DMS153 (cell line): ENCODE measurements around the gene RPS6KB2.
"Not testable (repeated sequence)": the region's sequence is repeated elsewhere in the genome, so short reads cannot be mapped to it uniquely, and the experiment has no call there.

ENCODE experiments used
- DNase-seq: peaks from one replicate; lab custom pipeline; 2025; lab: John Stamatoyannopoulos, UW

RPS6KB2 gene

DNA sequence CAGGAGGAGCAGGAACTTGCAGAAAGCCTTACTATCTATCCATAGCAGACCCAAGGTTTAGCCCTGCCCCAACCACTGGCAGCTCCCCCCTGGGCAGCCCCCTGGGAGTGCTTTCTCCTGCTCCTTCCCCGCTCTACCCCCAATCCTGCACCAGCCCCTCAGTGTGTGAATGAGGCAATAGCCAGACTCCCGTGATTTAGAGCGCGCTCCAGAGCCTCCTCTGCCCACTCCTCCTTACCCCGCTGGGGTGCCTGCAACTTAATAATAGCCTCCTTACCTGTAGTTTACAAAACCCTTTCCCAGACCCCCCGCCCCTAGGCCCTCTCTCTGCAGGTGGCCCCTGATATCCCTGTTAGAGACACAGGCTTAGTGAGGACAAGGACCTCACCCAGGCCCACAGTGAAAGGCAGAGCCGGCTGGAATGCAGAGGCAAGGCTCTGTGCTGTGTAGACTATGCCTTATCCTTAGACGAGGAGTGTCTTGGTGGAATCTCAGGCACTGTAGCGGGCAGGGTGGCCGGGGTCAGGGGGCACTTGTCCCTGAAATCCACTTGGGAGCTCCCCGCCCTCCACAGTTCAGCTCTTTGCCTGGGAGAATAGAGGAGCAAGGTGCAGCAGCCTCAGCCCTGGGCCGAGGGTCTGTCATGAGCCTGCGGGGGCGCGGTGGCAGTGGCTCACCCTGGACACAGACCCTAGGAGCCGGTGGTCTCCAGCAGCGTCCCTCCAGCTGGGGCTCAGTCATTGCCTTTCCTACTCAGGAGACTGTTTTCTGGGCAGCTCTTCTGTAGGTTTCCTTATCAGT lies 17.1 kb upstream of the RPS6KB2 start:
- DNase-seq: no peak

- DNase-seq: no peak
Observed at GRCh38 chr11:67411785-67412152, 16.5 kb upstream of the RPS6KB2 start.

DNA sequence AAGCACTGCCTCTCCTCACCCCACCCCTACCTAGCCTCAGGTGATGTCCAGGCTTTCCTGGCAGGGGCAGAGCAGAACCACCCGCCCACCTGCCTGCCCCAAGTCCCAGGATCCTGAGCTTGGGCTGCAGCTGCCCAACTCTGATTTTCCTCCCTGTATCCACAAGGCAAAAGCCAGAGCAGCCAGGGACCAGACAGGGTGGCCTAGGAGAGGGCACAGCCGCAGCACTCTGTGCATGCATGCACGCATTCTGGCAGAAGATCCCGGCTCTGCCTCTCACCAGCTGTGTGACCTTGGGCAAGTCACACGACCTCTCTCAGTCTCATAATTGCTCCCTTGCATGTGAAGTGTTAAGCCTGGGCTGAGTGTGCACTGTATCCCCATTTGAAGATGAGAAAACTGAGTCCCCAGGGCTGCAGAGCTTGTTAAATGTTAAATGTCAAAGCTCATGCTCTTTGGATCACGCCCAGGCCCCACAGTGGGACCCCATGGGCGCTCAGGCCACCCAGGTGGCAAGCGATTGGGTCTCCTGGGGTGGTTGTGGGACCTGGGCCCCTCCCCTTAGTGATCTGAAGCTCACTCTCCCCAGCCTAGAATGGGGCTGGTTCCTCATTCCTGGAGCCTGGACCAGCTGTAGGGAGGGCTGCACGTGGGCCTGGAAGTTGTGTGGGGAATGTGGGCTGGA lies 15.7 kb upstream of the RPS6KB2 start:
- no peak for DNase-seq

DNA sequence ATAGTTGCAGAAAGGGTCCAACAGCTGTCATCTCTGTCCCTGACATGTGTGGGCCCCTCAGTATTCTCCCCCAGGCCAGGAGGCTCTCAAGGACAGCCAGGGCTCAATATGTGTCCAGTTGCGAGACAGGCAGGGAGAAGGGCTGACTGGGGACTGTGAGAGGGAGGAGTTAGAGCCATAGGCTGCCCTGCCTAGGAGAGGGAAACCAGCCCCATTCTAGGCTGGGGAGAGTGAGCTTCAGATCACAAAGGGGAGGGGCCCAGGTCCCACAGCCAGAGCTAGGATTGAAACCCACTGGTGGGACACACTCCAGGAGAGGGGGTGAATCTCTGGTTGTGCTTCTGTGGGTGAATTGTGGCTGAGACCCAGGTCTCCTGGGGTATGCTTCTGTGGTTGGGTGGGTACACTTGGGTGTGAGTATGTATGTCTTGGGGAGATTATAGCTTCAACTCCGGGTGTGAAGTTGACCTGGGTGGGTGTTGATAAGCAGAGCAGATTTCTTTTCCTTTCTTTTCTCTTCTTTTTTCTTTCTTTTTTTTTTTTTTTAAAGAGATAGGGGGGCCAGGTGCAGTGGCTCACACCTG lies 14.9 kb upstream of the RPS6KB2 start:
- no peak for DNase-seq

DNA sequence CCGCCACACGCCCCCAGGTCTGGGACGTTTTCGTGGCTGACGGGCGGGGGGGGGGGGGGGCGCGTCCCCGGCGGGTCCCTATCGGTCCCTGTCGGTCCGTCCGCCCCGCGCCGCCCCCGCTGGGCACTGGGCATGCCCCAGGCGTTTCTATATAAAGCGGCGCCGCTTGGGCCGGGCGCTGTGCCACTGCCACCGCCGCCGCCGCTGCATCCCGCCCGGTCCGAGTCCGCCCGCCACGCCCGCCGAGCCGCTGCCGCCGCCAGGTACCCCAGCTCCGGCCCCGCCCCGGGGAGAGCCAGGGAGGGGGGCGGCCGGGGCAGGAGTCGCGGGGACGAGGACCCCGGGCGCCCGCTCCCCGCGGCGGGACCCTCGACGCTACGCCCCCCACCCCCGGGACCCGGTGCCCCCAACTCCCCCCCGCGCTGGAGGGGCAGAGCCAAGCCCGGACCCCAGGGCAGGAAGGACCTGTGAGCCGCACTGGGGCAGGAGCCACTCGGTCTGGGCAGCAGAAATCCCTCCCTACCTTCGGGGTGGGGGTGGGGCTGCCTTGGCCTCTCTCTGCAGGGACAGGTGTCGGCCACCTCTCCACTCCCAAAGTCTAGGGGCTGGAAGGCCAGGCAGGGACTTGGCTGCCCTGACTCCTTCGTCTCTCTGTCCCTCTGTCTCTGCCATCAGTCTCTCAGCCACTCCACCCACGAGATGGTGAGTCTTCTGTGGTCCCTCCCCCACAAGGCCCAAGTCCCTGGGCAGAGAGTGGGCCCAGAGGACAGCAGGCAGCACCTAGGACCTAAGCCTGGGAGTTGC lies 12.6 kb upstream of the RPS6KB2 start, which contains the start of gene CARNS1:
CARNS1 (plus strand) TSS at position 178 of the 804 bp plus-strand sequence; CDS start at position 700, 522 bp downstream.
- DNase-seq: no peak

DNA sequence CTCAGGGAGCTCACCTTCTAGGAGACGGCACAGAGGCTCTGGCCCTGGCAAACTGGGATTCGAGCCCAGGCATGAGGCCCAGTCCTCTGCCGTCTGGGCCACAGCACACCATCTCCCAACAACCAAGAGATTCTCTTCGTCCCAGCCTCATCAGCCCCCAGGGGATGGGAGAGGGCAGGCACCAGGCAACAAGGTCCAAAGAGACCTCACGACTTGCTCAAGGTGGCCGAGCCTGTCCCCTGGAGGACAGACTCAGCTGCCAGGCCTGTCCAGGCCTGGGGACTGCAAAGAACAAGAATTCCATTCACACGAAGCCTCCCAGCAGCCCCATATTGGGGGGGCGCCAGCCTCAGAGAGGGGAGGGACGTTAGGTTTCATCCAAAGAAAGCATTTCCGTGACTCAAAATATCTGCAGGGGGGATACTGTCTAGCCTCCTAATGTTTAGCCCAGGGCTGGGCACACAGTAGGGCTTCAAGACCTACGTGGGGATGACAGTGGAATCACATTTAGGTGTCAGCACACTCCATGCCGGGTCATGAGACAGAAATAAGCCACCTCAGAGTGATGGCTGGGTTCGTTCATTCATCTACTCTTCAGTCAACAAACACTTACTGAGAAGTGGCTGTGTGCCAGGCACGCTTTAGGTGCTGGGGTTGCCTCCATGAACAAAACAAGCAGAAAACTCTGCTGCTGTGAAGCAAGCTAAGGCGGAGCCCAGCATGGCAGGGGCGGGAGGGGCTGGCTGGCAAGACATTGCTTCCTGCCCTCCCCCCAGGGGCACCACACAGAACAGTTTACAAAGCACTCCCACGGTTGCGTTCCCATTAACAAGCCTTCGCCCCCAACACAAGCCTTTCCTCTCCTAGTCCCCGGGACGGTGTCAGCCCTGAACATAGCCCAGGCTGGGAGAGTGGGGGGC lies 11.6 kb upstream of the RPS6KB2 start:
- peak; percentile 84 for DNase-seq

GRCh38 chr11:67417425-67417824 lies 10.9 kb upstream of the RPS6KB2 start:
- no peak for DNase-seq

- no peak for DNase-seq
Observed at GRCh38 chr11:67418476-67419281, 9.6 kb upstream of the RPS6KB2 start.

- no peak for DNase-seq
Observed at GRCh38 chr11:67419325-67420049, 8.8 kb upstream of the RPS6KB2 start.

DNA sequence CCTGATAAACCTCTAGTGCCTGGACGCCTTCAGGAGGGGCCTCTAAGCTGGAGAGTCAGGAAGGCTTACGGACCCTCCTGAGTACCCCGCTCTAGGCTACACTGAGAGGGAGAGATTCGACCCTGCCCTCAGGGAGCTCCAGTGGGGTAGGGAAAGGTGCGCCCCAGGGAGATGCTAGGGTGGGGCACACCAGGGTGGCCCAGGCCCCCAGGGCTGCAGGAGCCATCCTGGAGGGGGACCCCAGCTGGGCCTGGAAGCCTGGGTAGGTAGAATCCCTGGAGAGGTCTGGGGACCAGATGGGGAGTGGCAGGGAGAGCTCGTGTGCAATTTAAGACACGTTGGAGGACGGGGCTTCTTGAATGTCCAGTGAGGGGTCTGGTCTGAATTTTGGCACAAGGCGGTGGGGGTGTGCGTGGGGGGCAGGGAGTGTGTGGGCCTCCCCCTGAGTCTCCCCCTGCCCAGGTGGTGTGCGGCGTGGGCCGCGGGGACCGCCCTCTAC lies 8.1 kb upstream of the RPS6KB2 start:
- DNase-seq: no peak

DNA sequence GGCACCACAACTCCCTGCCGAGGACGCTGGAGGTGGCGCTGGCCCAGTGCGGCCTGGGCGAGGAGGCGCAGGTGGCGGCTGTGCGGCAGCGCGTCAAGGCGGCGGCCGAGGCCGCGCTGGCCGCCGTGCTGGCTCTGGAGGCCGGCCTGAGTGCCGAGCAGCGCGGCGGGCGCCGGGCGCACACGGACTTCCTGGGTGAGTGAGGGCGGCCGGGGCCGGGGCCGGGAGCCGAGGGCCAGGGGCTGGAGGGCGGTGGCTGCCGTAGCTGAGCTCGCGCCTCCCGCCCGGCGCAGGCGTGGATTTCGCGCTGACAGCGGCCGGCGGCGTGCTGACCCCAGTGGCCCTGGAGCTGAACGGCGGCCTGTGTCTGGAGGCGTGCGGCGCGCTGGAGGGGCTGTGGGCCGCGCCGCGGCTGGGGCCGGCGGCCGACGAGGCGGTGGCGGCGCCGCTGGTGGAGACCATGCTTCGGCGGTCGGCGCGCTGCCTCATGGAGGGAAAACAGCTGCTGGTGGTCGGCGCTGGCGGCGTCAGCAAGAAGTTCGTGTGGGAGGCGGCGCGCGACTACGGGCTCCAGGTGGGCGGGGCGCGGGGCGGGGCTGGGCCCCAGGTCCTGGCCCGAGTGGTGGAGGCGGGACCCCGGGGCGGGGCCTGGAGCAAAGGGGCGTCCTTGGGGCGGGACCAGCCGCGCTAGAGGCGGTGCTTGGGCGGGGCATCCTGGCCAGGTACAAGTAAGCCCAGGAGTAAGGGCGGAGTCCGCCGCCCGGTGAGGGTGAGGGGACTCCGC lies 7.5 kb upstream of the RPS6KB2 start:
- DNase-seq: peak; percentile 84

GRCh38 chr11:67421430-67422031 lies 6.8 kb upstream of the RPS6KB2 start:
- no peak for DNase-seq

- no peak for DNase-seq
Observed at GRCh38 chr11:67422891-67423290, 5.4 kb upstream of the RPS6KB2 start.

GRCh38 chr11:67423466-67423865 lies 4.8 kb upstream of the RPS6KB2 start:
- no peak for DNase-seq

DNA sequence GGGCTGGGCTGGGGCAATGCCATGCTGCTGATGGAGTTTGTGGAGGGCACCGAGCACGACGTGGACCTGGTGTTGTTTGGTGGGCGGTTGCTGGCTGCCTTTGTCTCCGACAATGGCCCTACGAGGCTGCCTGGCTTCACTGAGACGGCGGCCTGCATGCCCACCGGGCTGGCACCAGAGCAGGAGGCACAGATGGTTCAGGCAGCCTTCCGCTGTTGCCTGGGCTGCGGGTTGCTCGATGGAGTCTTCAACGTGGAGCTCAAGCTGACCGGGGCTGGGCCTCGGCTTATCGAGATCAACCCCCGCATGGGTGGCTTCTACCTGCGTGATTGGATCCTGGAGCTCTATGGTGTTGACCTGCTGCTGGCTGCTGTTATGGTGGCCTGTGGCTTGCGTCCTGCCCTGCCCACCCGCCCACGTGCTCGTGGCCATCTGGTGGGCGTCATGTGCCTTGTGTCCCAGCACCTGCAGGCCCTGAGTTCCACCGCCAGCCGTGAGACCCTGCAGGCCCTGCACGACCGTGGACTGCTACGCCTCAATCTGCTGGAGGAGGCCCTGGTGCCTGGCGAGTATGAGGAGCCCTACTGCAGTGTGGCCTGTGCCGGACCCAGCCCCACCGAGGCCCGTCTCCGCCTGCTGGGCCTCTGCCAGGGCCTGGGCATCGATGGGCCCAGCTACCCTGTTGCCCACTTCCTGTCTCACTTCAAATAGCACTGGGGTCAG lies 4.2 kb upstream of the RPS6KB2 start:
- no peak for DNase-seq

DNA sequence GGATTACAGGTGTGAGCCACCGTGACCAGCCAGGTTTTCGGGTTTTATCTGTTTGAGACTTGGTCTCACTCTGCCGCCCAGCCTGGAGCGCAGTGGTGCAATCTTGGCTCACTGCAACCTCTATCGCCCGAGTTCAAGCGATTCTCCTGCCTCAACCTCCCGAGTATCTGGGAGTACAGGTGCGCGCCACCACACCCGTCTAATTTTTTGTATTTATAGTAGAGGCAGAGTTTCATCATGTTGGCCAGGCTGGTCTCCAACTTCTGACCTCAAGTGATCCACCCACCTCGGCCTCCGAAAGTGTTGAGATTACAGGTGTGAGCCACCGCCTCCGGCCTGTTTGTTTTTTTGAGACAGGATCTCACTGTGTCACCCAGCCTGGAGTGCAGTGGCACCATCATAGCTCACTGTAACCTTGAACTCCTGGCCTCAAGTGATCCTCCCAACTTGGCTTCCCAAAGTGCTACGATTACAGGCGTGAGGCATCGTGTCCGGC lies 882 bp upstream of the RPS6KB2 start:
- DNase-seq: not testable (repeated sequence)

- no peak for DNase-seq
Observed at GRCh38 chr11:67429038-67429668, 859 bp downstream of the RPS6KB2 start.
